GM19240 (cell line): ENCODE data around the gene SERGEF.

ENCODE experiments used
- DNase-seq: peaks from one replicate; pipeline ENCODE4 v3.0.0; 2011; ENCODE audit warnings: low spot score; ENCODE audit not compliant: insufficient read length

Gene SERGEF

DNA sequence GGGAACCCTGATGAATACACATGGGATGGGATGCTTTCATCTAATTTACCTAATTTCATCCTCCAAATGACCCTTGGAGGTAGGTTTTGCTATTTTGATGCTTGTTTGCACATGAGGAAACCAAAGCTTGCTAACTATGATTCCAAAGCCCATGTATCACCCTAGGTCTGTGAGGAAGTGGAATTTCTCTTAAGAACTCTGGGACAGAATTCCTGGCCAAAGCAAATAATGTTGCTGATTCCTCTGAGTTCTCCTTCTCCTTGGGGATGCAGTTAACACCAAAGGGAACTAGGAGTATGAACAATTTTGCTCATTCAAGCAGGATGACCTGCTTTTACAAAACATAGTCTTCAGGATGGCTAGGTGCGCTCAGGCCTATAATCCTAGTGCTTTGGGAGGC, 198.3 kb downstream of the SERGEF start:
- DNase-seq, result no peak

DNA sequence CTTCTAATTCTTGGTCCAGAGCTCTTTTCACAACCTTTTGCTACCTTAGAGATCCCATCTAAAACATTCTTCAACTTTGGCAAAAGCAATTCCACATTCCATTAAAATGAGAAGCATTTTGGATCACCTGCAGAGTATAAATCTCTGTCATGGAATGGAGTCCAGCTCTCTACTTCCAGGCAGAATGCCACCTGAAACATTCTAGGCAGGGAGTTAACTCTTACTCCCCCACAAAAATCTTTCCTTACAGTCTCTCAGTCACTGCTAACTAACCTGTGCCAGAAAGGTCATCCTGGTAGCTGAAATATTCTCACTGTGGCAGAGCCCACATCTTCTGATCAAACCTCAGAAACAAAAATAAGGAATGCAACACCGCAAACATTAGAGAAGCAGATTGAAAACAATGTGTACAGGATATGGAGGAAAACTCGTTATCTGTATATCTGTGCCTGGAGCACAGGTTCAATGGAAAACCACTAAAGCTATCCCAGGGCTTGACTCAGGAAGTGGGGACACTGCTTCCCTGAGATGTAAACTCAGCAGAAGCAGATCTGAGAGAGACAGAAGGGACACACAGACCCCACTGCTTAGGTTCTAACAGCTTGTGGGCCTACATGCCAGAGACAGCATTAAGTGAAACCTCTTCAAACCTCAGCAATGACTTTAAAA, 199.3 kb downstream of the SERGEF start:
- DNase-seq, result no peak

DNA sequence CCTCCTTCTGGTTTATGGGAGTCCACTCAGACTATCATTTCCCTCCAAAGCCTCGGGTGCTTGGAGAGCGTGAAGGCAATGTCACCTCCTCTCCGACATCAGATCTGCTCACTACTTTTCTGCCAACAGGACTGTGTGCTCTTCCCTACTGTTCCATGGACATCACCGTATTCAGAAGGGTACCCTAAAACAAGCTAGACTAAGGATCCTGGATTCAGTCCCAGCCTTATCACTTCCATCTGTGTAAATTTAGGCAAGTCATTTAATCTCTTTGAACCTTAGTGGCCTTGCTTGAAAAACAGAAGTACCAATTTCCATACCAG, 200.0 kb downstream of the SERGEF start:
- no peak for DNase-seq

DNA sequence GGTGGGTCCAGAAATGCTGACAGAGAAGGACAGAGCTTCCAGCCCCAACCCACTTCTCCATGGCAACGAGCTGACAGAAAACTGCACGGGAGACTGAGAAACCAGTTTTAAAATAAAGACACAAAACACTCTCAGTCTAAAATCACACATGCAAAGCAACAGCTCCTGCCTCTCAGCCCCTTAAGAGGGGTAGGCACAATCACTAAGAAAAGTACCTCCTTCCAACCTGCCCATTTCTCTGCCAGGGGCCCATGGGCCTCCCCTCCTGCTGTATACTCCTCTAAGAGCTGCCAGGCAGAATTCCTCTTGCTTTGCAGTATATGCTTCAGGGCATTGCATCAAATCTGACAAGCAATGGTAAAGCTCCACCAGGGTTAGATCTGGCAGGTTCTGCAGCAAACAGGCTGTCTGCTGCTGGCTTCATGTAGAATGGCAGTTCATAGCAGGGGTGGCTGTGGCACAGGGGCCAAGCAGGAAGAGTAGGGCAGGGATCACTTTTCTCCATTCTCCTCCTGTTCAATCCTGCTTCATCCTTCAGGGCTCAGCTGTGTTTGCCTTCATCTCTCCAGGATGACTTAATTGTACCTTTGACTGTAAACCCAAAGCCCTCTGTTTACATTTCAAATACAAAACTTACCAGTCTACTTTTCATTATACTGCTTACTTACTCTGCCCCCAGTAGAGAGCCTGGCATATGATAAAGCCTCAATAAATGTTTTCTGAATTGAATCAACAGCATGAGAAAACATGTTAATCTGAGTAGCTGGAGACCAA, 200.6 kb downstream of the SERGEF start:
- no peak for DNase-seq

DNA sequence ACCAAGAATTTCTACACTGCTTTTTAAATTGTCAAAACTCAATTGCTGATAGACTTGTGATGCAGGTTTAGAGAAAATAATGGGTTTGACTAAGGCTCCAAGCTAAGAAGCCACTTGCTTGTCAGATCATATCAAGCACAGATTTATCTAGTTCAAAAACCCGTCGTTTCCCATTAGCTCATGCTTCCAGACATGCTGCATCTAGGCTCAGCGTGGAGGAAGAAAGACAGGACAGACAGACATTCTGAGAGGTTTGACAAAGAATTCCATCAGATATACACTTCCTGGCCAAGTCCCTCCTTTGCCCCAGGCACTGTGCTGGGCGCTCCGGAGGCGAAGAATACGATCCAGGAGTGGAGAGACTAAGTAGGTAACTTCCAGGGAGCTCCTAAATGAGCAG, 201.5 kb downstream of the SERGEF start:
- DNase-seq, result no peak

DNA sequence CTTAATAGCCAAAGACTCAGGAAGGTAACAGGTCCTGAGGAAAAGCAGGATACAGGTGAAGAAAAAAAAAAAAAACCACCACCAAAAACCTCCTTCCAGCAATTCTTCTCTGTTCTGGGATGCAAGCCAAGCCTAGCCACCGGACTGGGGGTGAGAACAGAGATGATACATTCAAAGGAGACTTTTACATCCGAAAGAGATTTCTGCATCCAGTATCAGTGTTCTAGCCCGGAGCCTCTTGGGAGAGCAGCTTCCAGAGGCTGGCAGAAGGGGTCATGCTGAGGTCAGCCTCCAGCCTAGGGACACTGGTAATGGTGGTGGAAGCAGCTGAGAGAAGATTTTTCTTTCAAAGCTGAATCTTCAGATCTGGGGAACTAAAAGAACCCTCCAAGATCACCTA, 202.1 kb downstream of the SERGEF start:
- no peak for DNase-seq

DNA sequence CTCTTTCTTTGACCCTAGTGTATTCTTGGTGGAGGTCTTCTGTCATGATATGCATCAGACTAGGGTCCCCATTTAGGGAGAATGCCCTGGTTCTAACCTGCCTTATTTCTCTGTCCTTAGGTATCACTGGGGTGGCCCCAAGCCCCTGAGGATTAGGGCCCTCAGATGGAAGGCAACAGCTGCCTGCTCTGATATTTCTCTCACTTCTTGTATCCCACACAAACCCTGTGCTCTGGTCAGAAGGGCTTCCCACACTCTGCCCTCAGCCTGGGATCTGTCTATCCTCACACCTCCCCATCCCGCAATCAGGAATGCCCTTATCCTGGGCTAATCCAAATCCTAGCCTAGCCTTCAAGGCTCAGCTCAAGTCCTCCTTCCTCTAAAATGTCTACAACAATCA, 202.8 kb downstream of the SERGEF start:
- DNase-seq, result no peak

- no peak for DNase-seq
These were observed 205.8 kb downstream of the SERGEF start for GRCh38 chr11:17807034-17807433.

GRCh38 chr11:17805873-17806272, 207.0 kb downstream of the SERGEF start:
- no peak for DNase-seq

DNA sequence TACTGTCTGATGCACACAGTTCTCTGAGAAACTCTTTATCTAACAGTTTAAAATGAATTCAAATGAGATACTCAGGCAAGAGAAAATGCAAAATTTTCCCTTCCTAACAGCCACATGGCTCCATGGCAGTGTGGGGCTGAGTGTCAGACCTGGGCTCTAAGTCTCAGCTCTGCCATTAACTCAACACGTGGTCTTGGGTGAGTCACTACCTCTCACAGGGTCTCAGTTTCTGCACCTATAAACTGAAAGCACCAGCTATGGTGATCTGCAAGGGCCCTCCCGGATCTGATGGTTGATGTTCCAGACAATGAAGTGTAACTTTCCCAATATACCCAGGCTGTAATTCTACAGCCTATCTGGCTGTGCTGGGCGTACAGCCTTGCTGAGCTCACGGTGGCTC, 207.8 kb downstream of the SERGEF start:
- no peak for DNase-seq

- DNase-seq, result no peak
These were observed 209.0 kb downstream of the SERGEF start for GRCh38 chr11:17803754-17804334.

DNA sequence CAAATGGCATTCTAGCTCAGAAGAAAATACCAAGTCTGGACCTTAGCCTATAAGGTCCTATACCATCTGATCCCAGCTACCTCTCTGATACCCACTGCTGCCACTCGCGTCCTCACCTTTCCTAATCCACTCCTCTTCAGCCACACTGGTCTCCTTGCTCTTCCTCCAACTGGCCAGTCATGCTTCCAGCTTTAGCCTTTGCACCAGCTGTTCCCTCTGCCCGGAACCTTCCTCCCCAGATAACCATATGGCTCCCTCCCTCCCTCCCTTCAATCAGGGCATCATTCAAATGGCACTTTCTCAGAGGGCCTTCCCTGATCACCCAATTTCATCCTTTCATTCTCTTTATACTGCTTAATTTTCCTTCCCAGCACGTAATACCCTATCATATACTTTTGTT, 210.4 kb downstream of the SERGEF start:
- DNase-seq, result no peak

DNA sequence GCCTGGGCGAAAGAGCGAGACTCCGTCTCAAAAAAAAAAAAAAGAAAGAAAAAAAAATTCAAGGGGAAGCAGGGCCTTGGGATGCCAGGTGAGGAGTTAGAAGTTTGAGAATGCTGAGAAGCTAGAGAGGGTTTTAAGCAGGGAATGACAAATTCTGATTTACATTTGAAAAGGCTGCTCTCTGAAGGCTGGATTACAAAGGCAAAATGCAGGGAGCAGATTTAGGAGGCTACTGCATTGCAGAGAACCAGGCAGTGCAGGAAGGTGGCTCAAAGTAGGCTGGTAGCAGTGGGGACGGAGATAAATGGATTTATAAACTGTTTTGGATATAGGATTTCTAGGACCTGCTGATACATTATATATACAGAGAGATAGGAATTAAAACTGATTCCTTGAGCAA, 211.7 kb downstream of the SERGEF start:
- DNase-seq, result no peak

GRCh38 chr11:17799147-17799546, 213.7 kb downstream of the SERGEF start:
- DNase-seq, result no peak

GRCh38 chr11:17798716-17799115, 214.1 kb downstream of the SERGEF start:
- DNase-seq, result no peak

DNA sequence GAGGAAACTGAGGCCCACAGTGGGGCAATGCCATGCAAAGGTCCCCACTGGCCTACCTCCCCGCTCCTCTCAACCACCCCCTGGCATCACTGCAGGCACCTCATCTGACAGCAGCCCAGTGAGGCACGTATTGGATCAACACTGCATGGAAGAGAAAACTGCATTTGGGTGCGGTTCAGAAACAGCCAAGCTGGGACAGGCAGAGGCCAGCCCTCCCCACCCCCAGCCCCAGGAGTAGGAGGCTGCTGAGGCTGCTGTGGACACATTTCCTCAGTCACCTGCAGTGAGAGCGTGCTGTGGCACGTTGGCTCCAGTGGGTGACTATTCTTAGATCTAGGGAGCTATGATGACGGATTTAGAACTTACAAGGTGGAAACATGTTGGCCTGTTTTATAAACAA, 214.6 kb downstream of the SERGEF start:
- no peak for DNase-seq

DNA sequence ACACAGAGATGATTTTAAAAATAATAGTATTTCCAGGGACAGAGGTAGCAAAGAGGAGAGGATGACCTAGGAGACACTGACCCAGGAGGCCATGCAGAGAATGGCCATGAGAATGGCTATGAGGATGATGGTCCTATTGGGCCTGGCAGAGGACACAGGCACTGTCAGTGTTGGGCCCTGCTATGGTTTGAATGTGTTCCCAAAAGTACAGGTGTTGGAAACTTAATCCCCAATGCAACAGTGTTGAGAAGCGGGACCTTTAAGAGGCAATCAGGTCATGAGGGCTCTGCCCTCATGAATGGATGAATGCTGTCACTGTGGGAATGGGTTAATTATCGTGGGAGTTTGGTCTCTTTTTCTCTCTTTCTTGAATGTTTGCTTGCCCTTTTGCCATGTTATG, 216.7 kb downstream of the SERGEF start:
- no peak for DNase-seq

DNA sequence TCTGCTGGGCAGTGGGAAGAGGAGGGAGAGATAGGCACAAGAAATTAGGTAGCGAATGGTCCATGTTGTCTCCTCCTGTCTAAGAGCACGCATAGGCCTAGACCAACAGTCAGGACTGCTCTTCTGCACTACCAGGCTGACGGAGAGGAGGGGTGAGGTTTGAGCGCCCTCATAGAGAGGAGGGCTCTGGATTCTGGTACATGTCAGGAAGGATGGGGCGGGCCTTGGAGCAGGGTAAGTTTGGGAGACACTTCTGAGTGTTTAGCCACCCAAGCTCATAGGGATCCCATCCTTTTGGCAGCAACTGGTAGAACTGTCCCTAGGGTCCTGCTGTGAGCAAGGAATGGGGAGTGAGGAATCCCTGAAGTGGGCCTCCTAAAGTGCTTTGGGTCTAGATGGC, 217.9 kb downstream of the SERGEF start:
- DNase-seq, result no peak

DNA sequence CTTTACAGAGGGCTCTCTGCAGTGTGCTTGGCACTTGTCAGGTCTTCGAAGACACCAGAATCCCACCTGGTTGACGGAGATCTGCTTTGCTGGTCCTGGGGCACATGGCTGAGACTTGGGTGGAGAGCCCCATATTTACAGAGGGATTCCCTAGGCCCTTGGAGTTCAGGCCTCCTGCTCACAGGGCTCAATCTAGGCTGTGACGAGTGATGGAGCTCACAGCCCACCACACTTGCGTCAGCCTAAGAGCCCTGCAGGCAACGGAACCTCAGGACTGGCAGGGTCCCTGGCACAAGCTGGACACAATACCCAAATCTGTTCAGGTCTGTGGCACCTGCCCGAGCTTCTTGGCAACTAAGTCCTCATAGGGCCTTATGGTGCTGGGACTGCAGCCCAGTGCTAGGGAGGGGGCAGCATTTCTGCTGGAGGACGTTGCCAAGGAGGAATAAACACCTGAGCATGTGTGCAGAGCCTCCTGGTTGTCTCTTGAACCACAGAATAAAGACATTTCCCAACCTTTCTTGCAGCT, 219.1 kb downstream of the SERGEF start:
- DNase-seq, result no peak

DNA sequence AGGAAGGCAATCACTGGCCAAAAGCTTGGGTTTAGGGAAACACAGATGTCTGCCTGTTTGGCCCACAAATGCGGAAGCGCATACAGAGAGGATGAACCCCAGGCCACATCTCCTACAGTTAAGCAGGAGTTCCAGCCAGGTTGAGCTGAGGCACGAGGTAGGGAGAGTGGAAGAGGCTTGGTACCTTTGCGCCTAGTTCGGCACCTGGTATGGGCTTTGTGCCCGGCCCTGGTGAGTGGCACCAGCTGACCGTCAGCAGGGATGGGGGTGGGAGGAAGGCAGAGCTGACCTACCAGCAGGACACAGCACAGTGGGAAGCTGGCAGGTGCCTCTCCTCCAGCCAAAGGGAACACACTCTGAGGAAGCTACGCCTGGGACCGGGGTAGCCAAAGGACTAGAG, 220.7 kb downstream of the SERGEF start:
- no peak for DNase-seq

GRCh38 chr11:17791144-17791543, 221.7 kb downstream of the SERGEF start:
- no peak for DNase-seq

- DNase-seq, result no peak
These were observed 222.4 kb downstream of the SERGEF start for GRCh38 chr11:17790453-17790852.

GRCh38 chr11:17788084-17788483, 224.8 kb downstream of the SERGEF start:
- no peak for DNase-seq
